Measurements from ENCODE around the gene ANKDD1B. TPM values are rescaled to one million over a fixed set of nuclear protein-coding genes. Genes with fewer than 3 reads are reported as not detected.
"Not testable (repeated sequence)": the region's sequence is repeated elsewhere in the genome, so short reads cannot be mapped to it uniquely, and the experiment has no call there.

The ANKDD1B gene
- total and polyA plus RNA-seq, 3 donors from 2014 or later: 1.2 to 8.1 (median 1.3) TPM

GRCh38 chr5:75608870-75609269 lies 2.4 kb upstream of the ANKDD1B start:
- no peaks in the 10 kb centered on the region for H3K9me3 ChIP-seq
- TF ChIP-seq CTCF (IDR thresholded peaks at IDR 0.05): no peak
- no peak for TF ChIP-seq POLR2A (IDR thresholded peaks at IDR 0.05)
- intact Hi-C loops (cut with DNase I; ENCODE audit: low total_unique reads): no loop called here
- WGBS, 2 donors: 87 to 92% methylated on average over 1 of the region's 1 CpG
- no peak overlapping the region for H3K4me3 ChIP-seq
- H3K4me1 ChIP-seq: peaks cover 4% of the 10 kb centered on the region
- H3K27ac ChIP-seq: no peak overlapping the region
- no peaks in the 10 kb centered on the region for H3K27me3 ChIP-seq
- no peak for DNase-seq
- no peaks in the 10 kb centered on the region for H3K36me3 ChIP-seq (ENCODE audit: low read depth, missing control alignments)

- Histone ChIP-seq H3K4me1 (peaks cover 4% of the 10 kb centered on the region), H3K9me3 (no peaks in the 10 kb centered on the region), H3K27me3 (no peaks in the 10 kb centered on the region), H3K27ac (no peak overlapping the region), H3K36me3 (ENCODE audit: low read depth, missing control alignments) (no peaks in the 10 kb centered on the region), H3K4me3 (no peak overlapping the region)
- intact Hi-C loops (cut with DNase I; ENCODE audit: low total_unique reads): no loop called here
- 76 to 83% methylated on average over 5 of the region's 5 CpGs for WGBS, 2 donors
- no peak for DNase-seq
- TF ChIP-seq CTCF (IDR thresholded peaks at IDR 0.05) (no peak), POLR2A (IDR thresholded peaks at IDR 0.05) (no peak)
Observed at GRCh38 chr5:75610201-75610600, 1.1 kb upstream of the ANKDD1B start.

GRCh38 chr5:75610859-75611310 lies 368 bp upstream of the ANKDD1B start:
- H3K36me3 ChIP-seq (ENCODE audit: low read depth, missing control alignments); H3K4me1 ChIP-seq; H3K27me3 ChIP-seq; DNase-seq; intact Hi-C loops (cut with DNase I; ENCODE audit: low total_unique reads); H3K9me3 ChIP-seq: not testable (repeated sequence)
- H3K27ac ChIP-seq: peak overlapping the region; percentile 31 to 63
- H3K4me3 ChIP-seq: peak overlapping the region; percentile 55 to 58
- 24 to 29% methylated on average over 11 of the region's 11 CpGs for WGBS, 2 donors

GRCh38 chr5:75612226-75612569 lies 945 bp downstream of the ANKDD1B start:
- Histone ChIP-seq H3K36me3 (ENCODE audit: low read depth, missing control alignments) (no peaks in the 10 kb centered on the region), H3K27ac (no peak overlapping the region), H3K9me3 (no peaks in the 10 kb centered on the region), H3K4me3 (peak overlapping the region; percentile 55 to 58), H3K4me1 (peaks cover 15% of the 10 kb centered on the region), H3K27me3 (no peaks in the 10 kb centered on the region)
- intact Hi-C loops (cut with DNase I; ENCODE audit: low total_unique reads): no loop called here
- whole genome bisulfite sequencing, 2 donors: 11 to 14% methylated on average over 11 to 12 of the region's 12 CpGs
- no peak for DNase-seq
- TF ChIP-seq POLR2A (IDR thresholded peaks at IDR 0.05) (no peak), CTCF (IDR thresholded peaks at IDR 0.05) (no peak)

GRCh38 chr5:75612901-75613300 lies 1.6 kb downstream of the ANKDD1B start:
- H3K9me3 ChIP-seq: no peaks in the 10 kb centered on the region
- H3K27me3 ChIP-seq: no peaks in the 10 kb centered on the region
- TF ChIP-seq POLR2A (IDR thresholded peaks at IDR 0.05) (no peak), CTCF (IDR thresholded peaks at IDR 0.05) (no peak)
- no peak overlapping the region for H3K27ac ChIP-seq
- intact Hi-C loops (cut with DNase I; ENCODE audit: low total_unique reads): no loop called here
- peaks cover 19% of the 10 kb centered on the region for H3K4me1 ChIP-seq
- no peak for DNase-seq
- H3K36me3 ChIP-seq (ENCODE audit: low read depth, missing control alignments): no peaks in the 10 kb centered on the region
- H3K4me3 ChIP-seq: no peak overlapping the region
- whole genome bisulfite sequencing, 2 donors: 94 to 97% methylated on average over 3 of the region's 3 CpGs

Measured in testis (tissue), 3 donors.